Astrocyte (in vitro differentiated cells and primary cell): Measurements from ENCODE around the gene MTFP1. TPM values are rescaled to one million over a fixed set of nuclear protein-coding genes. Genes with fewer than 3 reads are reported as not detected.

Experiments
- DNase-seq: peaks from one replicate; pipeline ENCODE4 v3.0.0-alpha.2; 2010; ENCODE audit warnings: low read depth
- FAIRE-seq: peaks from 2 replicates; lab custom pipeline; 2011; peaks lifted over from hg19 to GRCh38; lab: Jason Lieb, UNC
- H2AFZ ChIP-seq: 2 replicates; pipeline ENCODE4 v1.6.0; 2012; ENCODE audit warnings: low read depth, low read length, inconsistent platforms
- H3K27ac ChIP-seq: 2 replicates; pipeline ENCODE4 v1.5.1; 2011; ENCODE audit warnings: low read depth, low read length, inconsistent platforms
- H3K27me3 ChIP-seq: 2 replicates; pipeline ENCODE4 v1.6.0; 2011; ENCODE audit warnings: low read length, inconsistent platforms; ENCODE audit not compliant: insufficient read depth
- H3K36me3 ChIP-seq: 2 replicates; pipeline ENCODE4 v1.5.1; 2011; ENCODE audit warnings: low read length, inconsistent platforms; ENCODE audit not compliant: insufficient read depth
- H3K4me1 ChIP-seq: 2 replicates; pipeline ENCODE4 v1.5.1; 2011; ENCODE audit warnings: low read length, inconsistent platforms; ENCODE audit not compliant: insufficient read depth
- H3K4me2 ChIP-seq: 2 replicates; pipeline ENCODE4 v1.6.0; 2012; ENCODE audit warnings: low read length, inconsistent platforms
- H3K4me3 ChIP-seq: 2 replicates; pipeline ENCODE4 v1.5.1; 2011; ENCODE audit warnings: low read depth, mild to moderate bottlenecking, low read length, inconsistent platforms; ENCODE audit not compliant: insufficient read depth
- H3K79me2 ChIP-seq: 2 replicates; pipeline ENCODE4 v1.6.0; 2012; ENCODE audit warnings: mild to moderate bottlenecking, low read length, inconsistent platforms; ENCODE audit not compliant: insufficient read depth
- H3K9ac ChIP-seq: 2 replicates; pipeline ENCODE4 v1.6.0; 2012; ENCODE audit warnings: mild to moderate bottlenecking, low read length, inconsistent platforms
- H3K9me3 ChIP-seq: 2 replicates; pipeline ENCODE4 v1.5.1; 2012; ENCODE audit warnings: low read depth, mild to moderate bottlenecking, low read length, inconsistent platforms; ENCODE audit not compliant: insufficient read depth
- H4K20me1 ChIP-seq: 2 replicates; pipeline ENCODE4 v1.6.0; 2012; ENCODE audit warnings: low read length, inconsistent platforms; ENCODE audit not compliant: insufficient read depth
- H3K27ac Mint-ChIP-seq: one replicate; pipeline ENCODE4 v1.8.0; 2021; ENCODE audit warnings: mild to moderate bottlenecking, mixed read lengths; ENCODE audit not compliant: unreplicated experiment
- H3K27me3 Mint-ChIP-seq: one replicate; pipeline ENCODE4 v1.8.0; 2021; ENCODE audit warnings: low read depth, mixed read lengths; ENCODE audit not compliant: unreplicated experiment
- H3K36me3 Mint-ChIP-seq: one replicate; pipeline ENCODE4 v1.8.0; 2021; ENCODE audit warnings: low read depth, mixed read lengths; ENCODE audit not compliant: unreplicated experiment
- H3K4me1 Mint-ChIP-seq: one replicate; pipeline ENCODE4 v1.8.0; 2021; ENCODE audit warnings: low read depth, mixed read lengths; ENCODE audit not compliant: unreplicated experiment
- H3K4me3 Mint-ChIP-seq: one replicate; pipeline ENCODE4 v1.8.0; 2021; ENCODE audit warnings: mild to moderate bottlenecking, moderate library complexity, mixed read lengths; ENCODE audit not compliant: unreplicated experiment
- H3K9me3 Mint-ChIP-seq: one replicate; pipeline ENCODE4 v1.8.0; 2021; ENCODE audit warnings: mild to moderate bottlenecking, mixed read lengths; ENCODE audit not compliant: unreplicated experiment
- CTCF ChIP-seq: IDR thresholded peaks from 2 replicates; pipeline ENCODE4 v1.5.1; 2011; ENCODE audit warnings: low read depth, mild to moderate bottlenecking, inconsistent platforms, low read length, moderate library complexity; ENCODE audit not compliant: insufficient read depth
- EZH2 ChIP-seq: IDR thresholded peaks from 2 replicates; pipeline ENCODE4 v1.6.1; 2012; ENCODE audit warnings: mild to moderate bottlenecking, low read length, inconsistent platforms; ENCODE audit not compliant: insufficient read depth
- total RNA-seq: library from RNA; stranded (reverse); gene quantifications from 2 replicates; pipeline ENCODE4 v1.2.1, GENCODE V29; 2021

Gene MTFP1
- total RNA-seq, 1 donor from 2014 or later: 13.0 TPM

- H3K27me3 ChIP-seq: peaks cover 30% of the 10 kb centered on the region
- H3K4me1 ChIP-seq: no peaks in the 10 kb centered on the region
- no peak overlapping the region for H3K27ac Mint-ChIP-seq
- no peaks in the 10 kb centered on the region for H4K20me1 ChIP-seq
- no peak overlapping the region for H3K4me3 Mint-ChIP-seq
- no peaks in the 10 kb centered on the region for H3K36me3 ChIP-seq
- no peak overlapping the region for H3K9ac ChIP-seq
- H3K4me3 ChIP-seq: no peak overlapping the region
- DNase-seq (no peak), FAIRE-seq (no peak)
- TF ChIP-seq EZH2: no peak
- no peak for TF ChIP-seq CTCF
- H3K9me3 Mint-ChIP-seq: no peaks in the 10 kb centered on the region
- H3K9me3 ChIP-seq: no peaks in the 10 kb centered on the region
- H3K27me3 Mint-ChIP-seq: peaks cover 44% of the 10 kb centered on the region
- H3K27ac ChIP-seq: no peak overlapping the region
- H3K4me1 Mint-ChIP-seq: no peaks in the 10 kb centered on the region
- no peaks in the 10 kb centered on the region for H3K79me2 ChIP-seq
- no peak overlapping the region for H2AFZ ChIP-seq
- H3K36me3 Mint-ChIP-seq: no peaks in the 10 kb centered on the region
- no peak overlapping the region for H3K4me2 ChIP-seq
Observed at GRCh38 chr22:30474683-30475424, 49.3 kb downstream of the MTFP1 start.

Other genes with a start within 250 kb of the MTFP1 start
- 63.3 and 100 TPM in 2 replicates for gene LIF, start 179.0 kb upstream of the MTFP1 start, total RNA-seq
- gene OSM, start 158.9 kb upstream of the MTFP1 start, total RNA-seq: not detected in 2 replicates
- 15.2 and 16.2 TPM in 2 replicates for gene CASTOR1, start 136.3 kb upstream of the MTFP1 start, total RNA-seq
- gene TBC1D10A, start 98.8 kb upstream of the MTFP1 start, total RNA-seq: 32.7 and 33.3 TPM in 2 replicates
- 134 and 139 TPM in 2 replicates for gene SF3A1, start 68.9 kb upstream of the MTFP1 start, total RNA-seq
- gene CCDC157, start 68.8 kb upstream of the MTFP1 start, total RNA-seq: 2.9 and 3.2 TPM in 2 replicates
- 24.5 and 28.5 TPM in 2 replicates for gene RNF215, start 38.4 kb upstream of the MTFP1 start, total RNA-seq
- gene SEC14L2, start 28.8 kb upstream of the MTFP1 start, total RNA-seq: 14.5 and 19.5 TPM in 2 replicates
- not detected in 2 replicates for gene SEC14L3, start 46.2 kb downstream of the MTFP1 start, total RNA-seq
- not detected in 2 replicates for gene SEC14L4, start 79.9 kb downstream of the MTFP1 start, total RNA-seq
- gene SEC14L6, start 121.0 kb downstream of the MTFP1 start, total RNA-seq: 0.16 and 0.22 TPM in 2 replicates
- gene GAL3ST1, start 148.9 kb downstream of the MTFP1 start, total RNA-seq: 3.4 and 3.8 TPM in 2 replicates
- 88.7 and 92.9 TPM in 2 replicates for gene PES1, start 166.1 kb downstream of the MTFP1 start, total RNA-seq
- gene TCN2, start 181.4 kb downstream of the MTFP1 start, total RNA-seq: 2.7 and 3.8 TPM in 2 replicates
- gene SLC35E4, start 210.0 kb downstream of the MTFP1 start, total RNA-seq: 3.2 and 4.2 TPM in 2 replicates
- gene DUSP18, start 242.1 kb downstream of the MTFP1 start, total RNA-seq: 8.6 and 10.2 TPM in 2 replicates